ENCODE results near the gene SOHLH1.

DNA sequence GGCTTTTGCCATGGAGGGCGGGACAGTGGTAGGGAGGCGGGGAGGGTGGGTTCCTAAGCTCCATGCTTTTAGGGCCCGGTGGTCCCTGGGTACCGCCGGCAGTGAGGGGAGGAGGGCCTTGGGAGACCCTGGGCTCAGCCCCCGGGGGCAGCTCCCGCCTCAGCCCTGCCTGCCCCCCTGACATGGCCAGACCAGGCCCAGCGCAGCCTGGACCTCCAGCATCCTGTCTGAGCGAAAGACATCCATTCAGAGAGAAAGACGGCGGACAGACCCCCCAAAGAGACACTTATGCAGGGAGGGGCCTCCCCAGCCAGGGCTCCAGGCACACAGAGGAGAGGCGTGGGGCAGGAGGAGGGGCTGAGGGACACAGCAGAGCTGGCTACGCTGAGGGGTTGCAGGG is 48.0 kb upstream of the SOHLH1 start:
- TF ChIP-seq, protein P1, sequence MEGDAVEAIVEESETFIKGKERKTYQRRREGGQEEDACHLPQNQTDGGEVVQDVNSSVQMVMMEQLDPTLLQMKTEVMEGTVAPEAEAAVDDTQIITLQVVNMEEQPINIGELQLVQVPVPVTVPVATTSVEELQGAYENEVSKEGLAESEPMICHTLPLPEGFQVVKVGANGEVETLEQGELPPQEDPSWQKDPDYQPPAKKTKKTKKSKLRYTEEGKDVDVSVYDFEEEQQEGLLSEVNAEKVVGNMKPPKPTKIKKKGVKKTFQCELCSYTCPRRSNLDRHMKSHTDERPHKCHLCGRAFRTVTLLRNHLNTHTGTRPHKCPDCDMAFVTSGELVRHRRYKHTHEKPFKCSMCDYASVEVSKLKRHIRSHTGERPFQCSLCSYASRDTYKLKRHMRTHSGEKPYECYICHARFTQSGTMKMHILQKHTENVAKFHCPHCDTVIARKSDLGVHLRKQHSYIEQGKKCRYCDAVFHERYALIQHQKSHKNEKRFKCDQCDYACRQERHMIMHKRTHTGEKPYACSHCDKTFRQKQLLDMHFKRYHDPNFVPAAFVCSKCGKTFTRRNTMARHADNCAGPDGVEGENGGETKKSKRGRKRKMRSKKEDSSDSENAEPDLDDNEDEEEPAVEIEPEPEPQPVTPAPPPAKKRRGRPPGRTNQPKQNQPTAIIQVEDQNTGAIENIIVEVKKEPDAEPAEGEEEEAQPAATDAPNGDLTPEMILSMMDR (IDR thresholded peaks at IDR 0.05) = no peak
- no peak for TF ChIP-seq POLR2AphosphoS5 (IDR thresholded peaks at IDR 0.05)

All from esophagus muscularis mucosa (tissue), 3 donors.